DOHH2 (cell line): Measurements from ENCODE around the gene TEPSIN.

Experiments
- CTCF ChIP-seq: fragments of 200-600 bp; sonication (generic); IDR thresholded peaks from one replicate; pipeline ENCODE4 v1.5.1; 2014; ENCODE audit warnings: antibody characterized with exemption, mild to moderate bottlenecking, low read depth, low read length; ENCODE audit not compliant: poor library complexity, severe bottlenecking
- EZH2phosphoT487 ChIP-seq: fragments of 200-600 bp; sonication (generic); IDR thresholded peaks from 2 replicates; pipeline ENCODE4 v1.6.1; 2017; ENCODE audit warnings: borderline replicate concordance, mild to moderate bottlenecking, antibody characterized with exemption, low read length, moderate library complexity, mixed read lengths

GRCh38 chr17:81196505-81197408 is 42.1 kb downstream of the TEPSIN start:
- TF ChIP-seq CTCF (no peak), EZH2phosphoT487 (no peak)
